ENCODE measurements around the gene SORCS3. TPM values are rescaled to one million over a fixed set of nuclear protein-coding genes. Genes with fewer than 3 reads are reported as not detected.

The SORCS3 gene
- total RNA-seq, 1 experiment from 2014 or later = 0.04 TPM

DNA sequence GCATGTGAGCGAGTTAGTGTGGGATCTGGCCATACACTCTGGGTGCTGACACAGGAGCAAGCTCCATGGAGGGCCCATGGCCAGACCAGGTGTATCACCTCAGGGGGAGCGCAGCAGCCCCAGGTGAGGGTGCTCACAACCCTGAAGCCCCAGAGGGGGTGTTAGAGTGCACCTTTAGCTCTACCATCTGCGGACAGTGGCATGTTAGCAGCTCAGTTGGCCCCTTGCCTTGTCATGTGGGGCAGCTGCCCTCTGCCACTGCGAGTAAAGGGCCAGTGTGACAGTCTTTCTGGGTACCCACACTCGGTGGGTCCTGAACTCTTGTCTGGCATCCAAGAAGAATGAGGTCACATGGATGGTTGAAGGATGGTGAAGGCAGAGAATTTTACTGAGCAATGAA is 600.2 kb downstream of the SORCS3 start:
- H2AFZ ChIP-seq (ENCODE audit: low read length) = no peak overlapping the region
- no peak overlapping the region for H4K91ac ChIP-seq (ENCODE audit: insufficient read length, low read depth, low read length)
- H3K23ac ChIP-seq (ENCODE audit: insufficient read length, low read depth, low read length) = no peak overlapping the region
- Mint-ChIP-seq H3K27ac (no peak overlapping the region), H3K4me3 (no peak overlapping the region), H3K9me3 (peaks cover 0 to 4% of the 10 kb centered on the region in 2 experiments; a peak in 1 of 5 replicates), H3K36me3 (ENCODE audit: insufficient read depth in 1 of 3, low read depth in 3 of 3) (0 out of 7 replicates have a peak, but pooled peaks cover 0 to 3% (median 0%) of the 10 kb centered on the region in 3 experiments), H3K27me3 (ENCODE audit: low read depth) (no peaks in the 10 kb centered on the region; the same call in 1 of the 2 replicates), H3K4me1 (peaks cover 2% of the 10 kb centered on the region in 2 experiments; a peak in 1 of 4 replicates)
- no peak for TF ChIP-seq CTCF (conservative IDR thresholded peaks at IDR 0.05)
- DNase-seq = no peak
- H3K14ac ChIP-seq (ENCODE audit: insufficient read depth, low read length) = no peak overlapping the region
- no peak overlapping the region for H3T11ph ChIP-seq (ENCODE audit: low read length)
- no peak overlapping the region for H3K9ac ChIP-seq (ENCODE audit: extremely low read depth, insufficient read length, low read length)
- no peaks in the 10 kb centered on the region for H3K4me1 ChIP-seq (ENCODE audit: insufficient read depth, low read length)
- no peak overlapping the region for H2AK5ac ChIP-seq (ENCODE audit: insufficient read length, low read length)
- H3K4ac ChIP-seq (ENCODE audit: low read depth, low read length) = no peak overlapping the region
- H2BK120ac ChIP-seq (ENCODE audit: low read depth, low read length, poor library complexity, severe bottlenecking) = no peak overlapping the region
- no peak overlapping the region for H2BK12ac ChIP-seq (ENCODE audit: insufficient read length, low read depth, low read length)
- no peaks in the 10 kb centered on the region for H3K27me3 ChIP-seq (ENCODE audit: insufficient read depth, low read length)
- no peak overlapping the region for H3K56ac ChIP-seq (ENCODE audit: insufficient read length, low read depth, low read length)
- no peak overlapping the region for H3K27ac ChIP-seq (ENCODE audit: insufficient read length, low read depth, low read length)
- no peak overlapping the region for H3K4me2 ChIP-seq (ENCODE audit: insufficient read depth, insufficient read length, low read length)
- WGBS (ENCODE audit: extremely low coverage, insufficient read length, low lambda C conversion rate) = no CpG with 5 or more reads among the region's 5 CpGs
- no peak overlapping the region for H2BK5ac ChIP-seq (ENCODE audit: insufficient read length, low read length)
- H4K20me1 ChIP-seq (ENCODE audit: control insufficient read depth, insufficient read depth, insufficient read length) = no peaks in the 10 kb centered on the region
- H4K8ac ChIP-seq (replicated peaks; ENCODE audit: insufficient read length, low read depth, low read length) = no peak overlapping the region
- no peaks in the 10 kb centered on the region for H3K23me2 ChIP-seq (ENCODE audit: insufficient read length, low read depth, low read length, poor library complexity, severe bottlenecking)
- H2BK15ac ChIP-seq (ENCODE audit: low read depth, low read length) = no peak overlapping the region
- H3K79me2 ChIP-seq (ENCODE audit: insufficient read depth, low read length) = no peaks in the 10 kb centered on the region
- no peak overlapping the region for H3K18ac ChIP-seq (ENCODE audit: insufficient read length, low read depth, low read length)
- H4K5ac ChIP-seq (ENCODE audit: insufficient read length, low read depth, low read length) = no peak overlapping the region
- no peaks in the 10 kb centered on the region for H3K79me1 ChIP-seq (ENCODE audit: insufficient read depth, low read depth, low read length, poor library complexity, severe bottlenecking)
- no peaks in the 10 kb centered on the region for H3K9me3 ChIP-seq (ENCODE audit: control insufficient read depth, low read depth, low read length)
- H2BK20ac ChIP-seq (ENCODE audit: low read depth, low read length, poor library complexity, severe bottlenecking) = no peak overlapping the region

Measured in H9 (cell line).